Measurements from ENCODE around the gene FAM234B.
"Not testable (repeated sequence)": the region's sequence is repeated elsewhere in the genome, so short reads cannot be mapped to it uniquely, and the experiment has no call there.

Gene FAM234B

GRCh38 chr12:13024531-13024916 is 19.7 kb upstream of the FAM234B start:
- DNase-seq, result no peak

- DNase-seq, result no peak
These were observed 17.9 kb upstream of the FAM234B start for GRCh38 chr12:13026286-13026685.

- no peak for DNase-seq
These were observed 17.1 kb upstream of the FAM234B start for GRCh38 chr12:13027032-13027431.

GRCh38 chr12:13027508-13027907 is 16.7 kb upstream of the FAM234B start:
- no peak for DNase-seq

GRCh38 chr12:13028825-13029570 is 15.2 kb upstream of the FAM234B start:
- no peak for DNase-seq

- DNase-seq, result no peak
These were observed 13.5 kb upstream of the FAM234B start for GRCh38 chr12:13030541-13031291.

- DNase-seq, result no peak
These were observed 12.0 kb upstream of the FAM234B start for GRCh38 chr12:13032164-13032563.

GRCh38 chr12:13033476-13033875 is 10.7 kb upstream of the FAM234B start:
- no peak for DNase-seq

- not testable (repeated sequence) for DNase-seq
These were observed 8.8 kb upstream of the FAM234B start for GRCh38 chr12:13035335-13035734.

- DNase-seq, result no peak
These were observed 7.3 kb upstream of the FAM234B start for GRCh38 chr12:13036881-13037280.

- no peak for DNase-seq
These were observed 5.6 kb upstream of the FAM234B start for GRCh38 chr12:13038491-13039161.

GRCh38 chr12:13039328-13039956 is 4.7 kb upstream of the FAM234B start:
- no peak for DNase-seq

GRCh38 chr12:13041224-13041623 is 3.0 kb upstream of the FAM234B start:
- DNase-seq, result no peak

GRCh38 chr12:13042666-13043230 is 1.4 kb upstream of the FAM234B start:
- no peak for DNase-seq

- DNase-seq, result no peak
These were observed 722 bp downstream of the FAM234B start for GRCh38 chr12:13044906-13045299.

GRCh38 chr12:13045816-13046215 is 1.6 kb downstream of the FAM234B start:
- DNase-seq, result no peak

GRCh38 chr12:13046964-13047363 is 2.8 kb downstream of the FAM234B start:
- DNase-seq, result no peak

- no peak for DNase-seq
These were observed 5.6 kb downstream of the FAM234B start for GRCh38 chr12:13049816-13050215.

GRCh38 chr12:13052421-13052820 is 8.2 kb downstream of the FAM234B start:
- DNase-seq, result no peak

- not testable (repeated sequence) for DNase-seq
These were observed 9.4 kb downstream of the FAM234B start for GRCh38 chr12:13053617-13054016.

GRCh38 chr12:13060581-13060980 is 16.4 kb downstream of the FAM234B start:
- DNase-seq, result no peak

GRCh38 chr12:13061377-13061776 is 17.2 kb downstream of the FAM234B start:
- no peak for DNase-seq

- DNase-seq, result no peak
These were observed 18.5 kb downstream of the FAM234B start for GRCh38 chr12:13062669-13063068.

All from cortex of kidney (tissue), 1 donor.